HG03460 (cell line): ENCODE data around the gene MOCS3.

ENCODE experiments used
- ATAC-seq: cut with Tn5 transposase; IDR thresholded peaks from one replicate; pipeline ENCODE4 v1.9.1; 2021; ENCODE audit not compliant: unreplicated experiment

The MOCS3 gene

GRCh38 chr20:50981714-50982048 is 23.1 kb downstream of the MOCS3 start:
- no peak for ATAC-seq

GRCh38 chr20:50982363-50982762 is 23.7 kb downstream of the MOCS3 start:
- no peak for ATAC-seq

GRCh38 chr20:50983321-50983720 is 24.7 kb downstream of the MOCS3 start:
- ATAC-seq, result no peak

- ATAC-seq, result no peak
Observed at GRCh38 chr20:50987493-50988210, 29.0 kb downstream of the MOCS3 start.

- no peak for ATAC-seq
Observed at GRCh38 chr20:50991076-50991475, 32.5 kb downstream of the MOCS3 start.

- no peak for ATAC-seq
Observed at GRCh38 chr20:50992336-50992732, 33.7 kb downstream of the MOCS3 start.

- peak; percentile 68 for ATAC-seq
Observed at GRCh38 chr20:50992733-50993457, 34.3 kb downstream of the MOCS3 start.

GRCh38 chr20:50993876-50994275 is 35.3 kb downstream of the MOCS3 start:
- no peak for ATAC-seq

- ATAC-seq, result no peak
Observed at GRCh38 chr20:50995506-50995905, 36.9 kb downstream of the MOCS3 start.

- ATAC-seq, result no peak
Observed at GRCh38 chr20:50996901-50997865, 38.6 kb downstream of the MOCS3 start.

GRCh38 chr20:50999355-50999754 is 40.7 kb downstream of the MOCS3 start:
- ATAC-seq, result no peak

- ATAC-seq, result no peak
Observed at GRCh38 chr20:51001430-51002265, 43.0 kb downstream of the MOCS3 start.

GRCh38 chr20:51002633-51003032 is 44.0 kb downstream of the MOCS3 start:
- ATAC-seq, result no peak

GRCh38 chr20:51003753-51004152 is 45.1 kb downstream of the MOCS3 start:
- ATAC-seq, result no peak

- ATAC-seq, result no peak
Observed at GRCh38 chr20:51004305-51004727, 45.7 kb downstream of the MOCS3 start.

GRCh38 chr20:51004781-51005180 is 46.2 kb downstream of the MOCS3 start:
- no peak for ATAC-seq

GRCh38 chr20:51005214-51005613 is 46.6 kb downstream of the MOCS3 start:
- ATAC-seq, result no peak

GRCh38 chr20:51008718-51009117 is 50.1 kb downstream of the MOCS3 start:
- ATAC-seq, result no peak

- no peak for ATAC-seq
Observed at GRCh38 chr20:51009303-51010042, 50.9 kb downstream of the MOCS3 start.

GRCh38 chr20:51010043-51010365 is 51.4 kb downstream of the MOCS3 start:
- no peak for ATAC-seq
